Inferior parietal cortex (tissue), 1 donor: ENCODE measurements around the gene ABLIM2.
"Not testable (repeated sequence)": the region's sequence is repeated elsewhere in the genome, so short reads cannot be mapped to it uniquely, and the experiment has no call there.

ENCODE experiments used
- DNase-seq: peaks from one replicate; pipeline ENCODE4 v3.0.0-alpha.2; 2016; ENCODE audit errors: extremely low spot score

ABLIM2 gene

DNA sequence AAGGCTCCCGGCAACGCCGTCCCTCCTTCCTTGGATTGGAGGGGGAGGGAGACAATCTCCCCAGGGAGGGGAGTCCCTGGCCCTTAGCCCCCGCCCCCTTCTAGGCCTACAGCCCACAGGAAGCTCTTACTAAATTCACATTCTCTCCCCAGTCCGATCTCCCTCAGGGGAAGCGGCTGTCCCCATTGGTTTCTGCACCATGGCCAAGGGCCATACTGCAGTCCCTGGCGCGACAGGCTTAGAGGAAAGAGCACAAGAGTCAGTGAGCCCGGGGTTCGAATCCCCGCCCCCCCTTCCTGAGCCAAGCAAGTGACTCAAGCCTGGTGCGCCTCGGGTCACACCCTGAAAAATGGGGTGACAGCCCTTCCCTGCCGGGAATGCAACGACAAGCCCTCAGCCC, 1.1 kb downstream of the ABLIM2 start:
- no peak for DNase-seq

DNA sequence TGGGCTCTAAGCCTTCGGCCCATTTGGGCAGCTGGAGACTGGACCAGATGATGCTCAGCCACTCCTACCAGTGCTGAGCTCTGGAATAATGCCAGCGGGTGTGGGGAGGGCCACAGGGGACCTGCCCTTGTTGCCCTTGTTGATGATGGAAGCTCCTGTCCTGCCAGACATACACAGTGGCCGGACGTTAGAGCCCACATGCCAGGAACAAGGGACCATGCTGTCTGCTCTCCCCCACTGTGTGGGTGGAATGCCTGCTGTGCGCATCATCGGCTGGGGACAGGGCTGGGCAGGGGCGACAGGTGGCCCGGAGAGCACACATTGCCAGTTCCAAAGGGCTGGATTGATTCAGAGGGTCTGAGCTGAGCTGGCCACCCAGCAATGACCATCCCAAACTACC, 2.0 kb downstream of the ABLIM2 start:
- DNase-seq = no peak

DNA sequence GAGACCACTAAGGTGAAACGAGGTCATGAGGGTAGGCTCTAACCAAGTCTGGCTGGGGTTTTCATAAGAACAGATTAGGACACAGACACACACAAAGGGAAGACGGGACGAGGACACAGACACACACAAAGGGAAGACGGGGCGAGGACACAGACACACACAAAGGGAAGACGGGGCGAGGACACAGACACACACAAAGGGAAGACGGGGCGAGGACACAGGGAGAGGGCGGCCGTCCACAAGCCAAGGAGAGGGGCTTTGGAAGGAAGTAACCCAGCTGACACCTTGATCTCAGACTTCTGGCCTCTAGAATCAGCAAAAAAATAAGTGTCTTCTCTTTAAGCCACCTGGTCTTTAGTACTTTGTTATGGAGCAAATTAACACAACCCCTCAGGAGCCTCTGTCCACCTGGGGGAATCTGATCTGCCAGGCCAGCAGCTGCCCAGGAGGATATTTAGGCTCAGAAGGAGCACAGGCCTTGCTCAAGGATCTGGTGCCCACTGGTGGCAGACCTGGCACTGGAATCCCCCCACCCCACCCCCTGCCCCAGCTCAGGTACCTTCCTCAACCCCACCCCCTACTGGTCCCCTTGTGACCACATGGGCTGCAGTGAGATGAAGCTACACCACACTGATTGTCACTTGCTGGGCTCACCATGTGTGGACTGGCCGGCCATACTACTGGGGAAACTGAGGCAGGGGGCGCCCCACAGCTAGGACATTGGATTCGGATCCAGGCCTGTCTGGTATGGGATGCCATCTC, 2.8 kb downstream of the ABLIM2 start:
- DNase-seq = no peak

DNA sequence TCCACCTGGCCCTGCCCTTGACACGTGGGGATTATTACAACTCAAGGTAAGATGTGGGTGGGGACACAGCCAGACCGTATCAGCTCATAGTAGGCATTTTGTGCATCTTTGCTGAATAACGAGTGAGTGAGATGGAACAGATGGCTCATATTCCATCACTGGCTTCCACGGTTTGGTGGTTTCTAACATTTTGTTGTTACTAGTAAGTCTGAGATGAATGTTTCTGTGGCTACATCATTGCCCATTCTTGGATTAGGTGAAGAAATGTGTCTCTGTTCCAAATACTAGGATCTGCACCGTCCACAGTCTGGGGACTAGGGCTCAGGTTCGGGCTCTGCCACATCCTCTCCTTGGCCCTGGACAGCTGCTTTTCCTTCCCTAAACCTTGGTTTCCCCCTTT, 3.6 kb downstream of the ABLIM2 start:
- DNase-seq = no peak

DNA sequence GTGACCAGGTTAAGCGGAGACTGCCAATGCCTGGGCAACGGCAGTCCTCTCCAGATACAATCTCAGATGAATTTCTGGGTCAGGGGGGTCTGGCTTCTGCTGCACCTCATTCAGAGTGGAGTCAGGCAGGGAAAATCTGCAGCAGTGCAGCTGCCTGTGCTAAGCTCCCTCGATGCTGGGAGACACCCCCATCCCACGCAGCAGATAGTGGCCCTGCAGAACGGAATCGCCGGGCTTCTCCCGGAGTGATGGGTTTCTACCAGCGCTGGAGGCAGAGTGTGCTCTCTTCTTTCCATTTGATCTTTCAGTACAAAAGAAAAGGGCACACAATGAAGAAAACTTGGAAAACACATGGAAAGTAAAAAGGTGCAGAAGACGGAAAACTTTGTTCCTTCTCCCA, 5.2 kb downstream of the ABLIM2 start:
- no peak for DNase-seq

DNA sequence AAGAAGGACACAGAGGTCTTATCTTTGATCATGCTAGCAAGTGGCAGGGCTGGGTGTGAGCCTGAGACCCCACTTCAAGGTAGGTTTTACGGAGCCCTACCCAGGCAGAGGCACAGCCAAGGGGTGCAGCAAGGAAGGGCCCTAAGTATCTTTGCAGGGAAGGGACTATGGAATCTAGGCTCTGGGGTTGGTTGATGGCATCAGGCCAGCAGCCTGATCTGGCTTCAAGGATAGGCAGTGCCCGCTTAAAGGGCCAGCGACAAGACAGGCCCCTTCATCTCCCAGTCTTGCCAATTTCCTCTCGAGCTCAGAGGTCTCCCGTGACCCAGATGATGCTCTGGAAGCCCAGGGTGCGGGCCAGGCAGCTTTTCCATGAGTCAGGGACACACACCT, 5.8 kb downstream of the ABLIM2 start:
- DNase-seq = no peak

DNA sequence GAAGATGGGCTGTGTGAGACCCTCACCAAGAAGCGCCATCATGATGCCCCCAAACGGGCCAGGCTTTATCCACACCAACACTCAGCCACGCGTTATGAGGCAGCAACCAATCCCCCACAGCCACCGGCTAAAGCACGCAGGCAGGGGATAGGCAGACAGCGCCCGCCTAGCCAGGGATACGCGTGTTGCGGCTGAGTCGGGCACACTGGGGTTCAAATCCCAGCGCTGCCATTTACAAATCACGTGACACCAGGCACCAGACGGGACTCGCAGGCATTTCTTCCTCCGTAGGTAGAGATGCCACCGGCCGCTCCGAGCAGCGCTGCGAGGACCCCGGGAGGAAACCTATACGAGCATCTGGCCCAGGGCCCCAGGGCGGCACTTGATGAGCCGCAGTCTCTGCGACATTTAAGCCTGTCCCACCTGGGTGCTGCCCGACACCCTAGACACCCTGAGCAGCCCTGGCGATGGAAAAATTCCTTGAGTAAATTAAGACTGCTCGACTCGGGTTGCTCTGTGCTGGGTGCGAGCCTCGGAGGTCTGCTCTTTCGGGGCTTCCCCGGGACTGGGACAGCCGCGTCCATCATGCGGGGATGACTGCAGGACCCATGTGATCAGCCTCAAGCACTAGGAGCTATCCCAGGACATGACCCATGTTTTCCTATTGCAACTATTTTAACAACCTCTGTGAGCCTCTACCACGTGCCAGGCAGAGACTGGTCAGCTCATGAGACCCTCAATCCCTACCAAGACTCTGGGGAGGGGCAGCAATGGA, 6.3 kb downstream of the ABLIM2 start:
- DNase-seq = no peak

DNA sequence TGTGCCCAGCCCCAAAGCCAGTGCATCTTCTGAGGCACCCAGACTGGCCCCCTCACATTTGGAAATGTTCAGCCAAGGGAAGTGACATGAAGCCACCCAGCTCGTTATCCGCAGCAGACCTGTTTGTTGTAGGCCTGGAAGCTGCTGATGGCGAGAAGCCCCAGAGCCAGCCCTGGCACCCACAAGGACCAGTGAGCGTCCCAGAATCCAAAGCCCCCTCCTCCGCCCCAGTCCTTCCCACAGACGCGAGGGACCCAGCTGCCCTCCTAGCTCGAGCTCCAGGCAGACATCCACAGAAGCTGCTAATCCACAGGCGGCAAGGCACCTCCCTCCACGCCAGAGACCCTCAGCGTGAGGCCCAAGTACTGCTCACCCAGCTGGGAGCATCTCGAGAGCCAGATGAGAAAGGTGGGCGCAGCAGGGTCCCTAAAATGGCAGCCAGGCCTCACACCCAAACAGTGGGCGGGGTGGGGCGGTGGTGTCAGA, 7.4 kb downstream of the ABLIM2 start:
- DNase-seq = no peak

DNA sequence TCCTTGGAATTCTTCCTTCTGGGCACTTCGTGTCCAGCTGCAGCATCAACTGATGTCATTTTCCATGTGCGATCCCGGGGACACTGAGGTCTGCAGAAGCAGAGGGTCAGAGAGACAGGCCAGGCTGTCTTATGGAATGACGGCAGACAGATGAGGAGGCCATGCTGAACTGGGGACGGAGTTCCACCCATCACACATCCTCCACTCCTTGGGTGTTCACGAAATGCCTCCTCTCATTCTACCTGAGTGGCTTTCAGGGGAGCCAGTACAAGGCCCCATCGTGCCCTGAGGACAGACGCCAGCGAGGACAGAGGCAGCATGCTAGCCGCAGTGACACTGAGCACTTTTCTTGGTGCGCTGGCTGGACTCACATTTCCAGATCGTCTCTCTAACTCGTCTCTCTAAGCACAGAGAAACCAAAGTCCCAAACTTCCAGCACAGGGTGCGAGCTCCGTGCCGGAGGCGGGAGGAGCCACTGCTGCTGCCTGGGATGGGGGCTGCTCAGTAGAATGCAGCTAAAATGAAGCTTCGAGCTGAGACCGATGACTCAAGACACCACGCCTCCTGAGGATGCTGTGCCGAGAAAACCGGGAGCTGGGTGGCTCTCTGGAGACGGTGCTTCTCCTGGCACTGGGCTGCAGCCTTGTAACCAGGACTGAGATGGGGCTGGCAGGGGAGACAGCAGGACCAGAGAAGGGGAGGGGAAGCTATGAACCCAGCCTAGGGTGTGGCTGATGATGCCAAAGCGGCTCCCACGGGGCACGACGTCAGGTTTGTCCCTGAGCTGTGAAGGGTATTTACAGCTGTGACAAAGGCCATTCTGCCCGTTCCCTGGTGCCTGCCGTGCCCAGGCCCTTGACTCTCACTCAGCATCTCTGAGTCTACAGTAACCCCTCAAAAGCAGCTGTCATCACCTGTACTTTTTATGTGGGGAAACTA, 8.2 kb downstream of the ABLIM2 start:
- no peak for DNase-seq

DNA sequence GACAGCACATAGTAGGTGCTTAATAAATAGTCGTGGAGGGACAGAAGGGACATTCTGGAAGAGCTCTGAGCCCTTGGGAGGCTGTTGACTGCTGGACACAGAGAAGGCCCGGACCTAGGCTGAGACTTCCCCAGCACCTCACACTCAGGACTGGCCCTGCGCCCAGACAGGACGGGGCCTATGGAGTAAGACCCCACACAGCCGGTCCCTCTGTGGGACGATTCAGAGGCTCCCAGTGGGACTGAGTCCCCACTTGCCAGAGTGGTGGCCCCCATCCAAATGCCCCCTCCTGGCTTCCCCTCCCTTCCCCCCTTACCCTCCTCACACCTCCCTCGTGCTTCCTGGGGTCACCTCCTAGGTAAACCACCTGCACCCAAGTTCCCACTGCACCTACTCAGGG, 8.9 kb downstream of the ABLIM2 start:
- DNase-seq = no peak

DNA sequence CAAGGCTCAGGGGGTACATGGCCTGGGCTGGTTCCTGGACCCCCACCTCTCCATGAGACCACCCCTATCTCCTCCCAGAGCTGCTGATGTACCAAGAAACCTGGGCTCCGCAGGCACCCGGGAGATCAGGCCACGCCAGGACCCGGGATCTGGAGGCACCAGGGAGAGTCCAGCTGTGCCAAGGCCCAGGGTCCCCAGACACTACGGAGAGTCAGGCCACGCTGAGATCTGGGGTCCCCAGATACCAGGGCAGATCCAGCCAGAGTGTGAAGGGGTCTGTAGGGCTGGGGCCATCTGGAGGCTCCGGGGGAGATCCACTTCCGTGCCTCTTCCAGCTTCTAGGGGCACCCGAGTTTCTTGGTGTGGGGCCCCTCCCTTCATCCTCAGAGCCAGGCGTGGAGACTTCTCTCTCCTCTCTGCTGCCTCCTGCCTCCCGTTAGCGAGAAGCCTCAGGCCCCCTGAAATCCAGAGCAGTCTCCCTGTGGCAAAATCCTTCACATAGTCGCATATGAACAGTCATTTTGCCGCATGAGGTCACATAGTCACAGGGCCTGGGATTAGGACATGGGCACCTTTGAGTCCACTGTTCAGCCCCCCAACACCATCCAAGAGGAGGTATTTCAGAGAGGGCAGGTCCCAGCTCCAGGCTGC, 9.7 kb downstream of the ABLIM2 start:
- no peak for DNase-seq

DNA sequence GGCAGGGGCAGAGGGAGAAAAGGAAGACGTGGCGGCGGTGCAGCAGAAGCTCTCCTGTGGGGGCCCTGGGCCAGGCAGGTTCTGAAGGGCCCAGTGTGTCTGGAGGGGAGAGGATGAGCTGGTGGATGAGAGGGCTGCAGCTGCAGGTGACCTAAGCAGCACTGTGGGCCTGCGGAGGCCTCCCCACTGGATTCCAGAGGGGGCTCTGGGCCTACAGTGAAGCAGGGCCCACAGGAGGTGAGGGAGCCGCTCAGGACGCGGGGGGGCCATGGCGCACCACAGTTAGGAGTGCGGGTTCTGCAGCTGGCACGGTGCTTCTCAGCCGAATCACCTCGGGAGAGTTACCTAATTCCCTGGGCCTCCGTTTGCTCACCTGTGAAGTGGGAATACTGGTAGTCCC, 10.5 kb downstream of the ABLIM2 start:
- DNase-seq = no peak

DNA sequence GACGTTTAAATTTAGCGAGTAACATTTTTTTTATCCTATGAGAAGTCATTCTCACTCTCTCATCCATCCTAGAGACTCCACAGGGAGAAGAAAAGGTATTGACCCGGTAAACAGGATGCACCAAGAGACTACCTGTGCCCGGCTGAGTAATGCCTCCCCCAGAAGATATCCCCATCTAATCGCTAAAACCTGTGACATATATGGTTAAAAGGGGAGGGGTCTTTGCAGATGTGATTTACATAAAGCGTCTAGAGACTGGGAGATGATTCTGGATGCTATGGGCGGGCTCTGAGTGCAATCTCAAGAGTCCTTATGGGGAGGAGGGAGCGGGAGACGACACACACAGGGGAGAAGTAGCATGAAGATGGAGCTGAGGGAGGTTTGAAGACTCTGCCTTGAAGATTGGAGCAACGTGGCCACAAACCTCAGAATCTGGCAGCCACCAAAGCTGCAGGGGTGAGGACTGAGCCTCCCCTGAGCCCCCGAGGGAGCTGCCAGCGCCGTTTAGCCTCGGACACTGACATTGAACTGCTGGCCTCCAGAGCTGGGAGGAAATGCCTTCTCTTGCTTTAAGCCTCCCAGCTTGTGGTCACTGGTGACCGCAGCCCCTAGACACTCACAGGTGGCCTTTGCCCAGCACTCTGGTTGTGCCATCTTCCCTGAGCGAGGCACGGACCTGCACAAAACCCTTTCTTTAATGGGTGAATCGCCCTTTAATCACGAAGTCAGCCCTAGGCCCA, 11.2 kb downstream of the ABLIM2 start:
- DNase-seq = no peak

DNA sequence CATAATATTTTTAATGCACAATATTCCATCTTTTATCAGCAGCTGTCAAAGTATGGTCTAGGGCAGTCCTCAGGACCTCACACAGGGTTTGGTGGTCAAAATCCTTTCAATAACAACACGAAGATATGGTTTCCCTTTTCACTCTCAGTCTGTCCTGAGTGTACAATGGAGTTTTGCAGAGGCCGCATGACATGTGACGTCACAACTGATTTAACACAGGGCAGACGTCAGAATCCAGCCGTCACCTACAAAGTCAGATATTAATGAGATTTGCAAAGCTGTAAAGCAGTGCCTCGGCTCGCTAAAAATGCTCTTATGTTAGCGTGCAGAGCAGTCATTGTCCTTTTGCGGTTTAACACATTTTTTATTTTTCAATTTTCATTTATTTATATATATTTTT, 12.5 kb downstream of the ABLIM2 start:
- DNase-seq = no peak

DNA sequence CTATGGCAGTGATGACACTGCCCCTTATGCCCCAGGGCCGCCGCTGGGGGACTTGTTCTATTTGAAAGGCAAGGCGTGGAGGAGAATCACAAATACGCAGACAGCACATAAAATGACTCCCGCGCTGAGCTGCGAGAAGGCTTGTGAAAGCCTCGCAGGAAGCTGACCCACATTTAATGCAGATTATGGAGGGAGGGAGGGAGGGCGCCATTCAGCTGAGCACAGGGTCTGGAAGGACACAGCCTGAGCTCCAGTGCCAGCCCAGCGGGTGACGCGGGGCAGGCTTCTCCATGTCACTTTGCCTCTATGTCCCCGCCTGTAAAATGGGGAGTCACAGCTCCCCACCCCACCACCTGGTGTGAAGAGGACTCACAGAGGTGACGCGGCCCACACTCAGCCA, 14.3 kb downstream of the ABLIM2 start:
- DNase-seq = no peak

DNA sequence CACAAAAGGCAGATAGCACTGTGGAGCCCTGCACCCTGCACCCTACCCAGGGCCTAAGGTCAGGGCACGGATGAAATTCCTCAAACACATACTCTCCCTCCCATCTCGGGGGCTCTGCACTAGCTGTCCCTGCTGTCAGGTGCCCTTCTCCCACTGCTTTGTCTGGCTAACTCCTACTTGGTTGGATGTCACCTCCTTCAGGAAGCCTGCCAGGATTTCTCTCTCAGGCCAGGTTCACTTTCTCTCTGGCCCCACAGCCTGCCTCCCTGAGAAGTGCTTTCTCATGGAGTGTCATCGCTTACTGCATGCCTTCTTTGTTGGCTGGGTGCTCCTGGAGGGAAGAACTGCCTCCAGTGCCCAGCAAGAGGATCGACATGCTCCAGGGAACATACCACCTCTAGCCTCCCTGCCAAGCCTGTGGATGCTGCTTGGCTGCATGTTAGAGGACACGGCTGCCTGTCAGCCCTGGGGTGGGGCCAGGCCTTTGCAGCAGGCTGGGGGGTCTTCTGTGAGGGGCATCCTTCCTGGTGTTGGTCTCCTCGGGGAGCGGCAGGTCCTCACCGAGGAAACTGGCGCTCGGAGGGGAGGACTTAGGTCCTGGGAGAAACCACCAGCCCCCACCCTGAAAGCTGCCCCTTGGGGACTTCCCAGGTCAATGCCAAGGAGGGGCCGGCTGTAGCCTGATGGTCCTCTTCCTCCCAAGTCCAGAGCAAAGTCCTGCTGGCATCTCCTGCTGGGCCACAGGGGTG, 15.0 kb downstream of the ABLIM2 start:
- DNase-seq = no peak

DNA sequence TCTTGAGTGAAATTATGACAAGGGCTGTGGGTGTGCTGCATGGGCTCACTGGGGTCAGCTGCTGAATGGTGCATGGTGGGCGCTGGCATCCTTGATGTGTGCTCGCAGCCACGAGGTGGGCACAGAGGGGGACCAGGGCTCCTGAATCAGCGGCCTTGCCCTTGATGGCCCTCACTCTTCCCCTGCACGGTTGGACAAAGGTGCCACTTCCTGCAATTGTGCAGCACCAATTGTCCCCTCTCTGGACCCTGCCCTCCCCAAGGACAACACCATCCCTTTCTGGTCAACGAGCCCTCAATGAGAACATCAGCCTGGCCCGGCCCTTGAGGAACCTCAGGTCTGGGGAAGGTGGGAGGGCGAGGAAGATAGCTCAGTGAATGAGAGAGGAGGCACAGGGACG, 16.1 kb downstream of the ABLIM2 start:
- DNase-seq = no peak

DNA sequence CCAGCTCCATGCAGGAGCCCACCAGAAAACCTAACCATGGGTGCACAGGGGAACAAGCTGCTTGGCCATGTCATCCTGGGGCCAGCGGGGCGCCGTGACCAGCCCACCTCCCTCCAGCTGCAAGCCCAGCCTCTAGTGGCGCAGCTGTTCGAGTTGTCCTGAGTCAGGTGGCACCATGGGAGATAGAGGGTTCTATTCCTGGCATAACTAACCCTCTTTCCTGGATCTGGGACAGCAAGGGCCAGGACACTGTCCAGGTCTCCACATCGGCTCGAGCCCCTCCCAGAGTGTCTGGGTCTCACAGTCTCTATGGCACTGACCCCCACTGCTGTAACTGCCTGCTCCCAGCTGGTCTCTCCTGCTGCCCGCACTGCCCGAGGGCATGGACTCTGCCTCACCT, 16.7 kb downstream of the ABLIM2 start:
- no peak for DNase-seq

DNA sequence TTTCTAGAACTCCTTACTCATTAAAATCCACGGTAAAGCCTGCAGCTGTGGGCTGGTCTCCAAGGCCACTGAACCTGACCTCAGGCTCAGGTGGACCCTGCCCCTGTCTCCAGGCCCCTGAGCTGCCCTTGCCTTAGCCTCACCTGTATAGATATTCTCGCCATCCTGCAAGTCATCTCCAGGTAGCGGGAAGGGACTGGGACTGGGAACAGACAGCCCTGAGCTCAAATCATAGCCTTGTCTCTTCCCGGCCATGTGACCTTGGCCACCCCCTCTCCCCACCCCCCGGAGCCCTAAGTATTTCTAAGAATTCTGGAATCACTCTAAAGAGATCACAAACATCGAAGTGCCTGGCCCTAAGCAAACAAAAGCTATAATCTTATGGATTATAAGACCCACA, 17.7 kb downstream of the ABLIM2 start:
- no peak for DNase-seq

DNA sequence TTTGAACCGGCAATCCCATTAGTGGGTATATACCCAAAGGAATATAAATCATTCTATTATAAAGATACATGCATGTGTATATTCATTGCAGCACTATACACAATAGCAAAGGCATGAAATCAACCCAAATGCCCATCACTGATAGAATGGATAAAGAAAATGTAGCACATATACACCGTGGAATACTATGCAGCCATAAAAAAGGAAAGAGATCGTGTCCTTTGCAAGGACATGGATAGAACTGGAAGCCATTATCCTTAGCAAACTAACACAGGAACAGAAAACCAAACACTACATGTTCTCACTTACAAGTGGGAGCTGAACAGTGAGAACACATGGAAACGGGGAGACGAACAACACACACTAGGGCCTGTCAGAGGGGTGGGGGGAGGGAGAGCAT, 18.9 kb downstream of the ABLIM2 start:
- not testable (repeated sequence) for DNase-seq
